Stomach smooth muscle (tissue), 2 donors: Measurements from ENCODE around the gene SVOPL.

Experiments used
- H3K27ac ChIP-seq: one replicate; pipeline ENCODE4 v1.7.0; 2013; ENCODE audit warnings: mild to moderate bottlenecking, low read length, inconsistent platforms
- H3K27me3 ChIP-seq, 2 donors: one replicate each; pipeline ENCODE4 v1.7.0; 2013; ENCODE audit warnings: low read length in 2 of 2; ENCODE audit not compliant: insufficient read depth in 2 of 2, control insufficient read depth in 1 of 2
- H3K36me3 ChIP-seq, 2 donors: one replicate each; pipeline ENCODE4 v1.7.0; 2013; ENCODE audit warnings: low read length in 2 of 2; ENCODE audit not compliant: control insufficient read depth in 2 of 2, insufficient read depth in 2 of 2
- H3K4me1 ChIP-seq: one replicate; pipeline ENCODE4 v1.7.0; 2013; ENCODE audit warnings: low read length; ENCODE audit not compliant: control insufficient read depth, insufficient read depth
- H3K4me3 ChIP-seq, 2 donors: one replicate each; pipeline ENCODE4 v1.7.0; 2013; ENCODE audit warnings: low read length in 2 of 2
- H3K9ac ChIP-seq, 2 donors: one replicate each; pipeline ENCODE4 v1.7.0; 2013; ENCODE audit warnings: low read length in 2 of 2, mild to moderate bottlenecking in 1 of 2
- H3K9me3 ChIP-seq, 2 donors: one replicate each; pipeline ENCODE4 v1.7.0; 2013; ENCODE audit warnings: low read length in 2 of 2; ENCODE audit not compliant: control insufficient read depth in 2 of 2
- donor health status: healthy.
- donor health status: Pancreatic carcinoma.

Gene SVOPL

DNA sequence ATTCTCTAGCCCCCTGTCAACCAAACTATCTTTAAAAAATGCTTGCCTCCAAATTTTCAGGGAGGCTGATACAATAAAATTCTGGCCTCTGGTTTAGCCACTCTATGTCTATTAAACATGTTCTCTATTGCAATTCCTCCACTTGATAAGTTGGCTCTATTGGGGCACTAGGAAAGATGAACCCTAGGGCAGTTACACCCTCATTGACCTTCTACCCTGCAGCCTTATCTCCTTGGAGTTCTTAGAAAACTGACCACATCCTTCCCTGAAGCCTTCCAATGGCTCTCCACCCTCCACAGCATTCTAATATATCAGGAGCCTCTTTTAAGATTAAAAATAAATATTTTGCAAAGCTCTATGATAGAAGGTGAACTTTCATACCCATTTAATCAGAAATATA is 30.6 kb downstream of the SVOPL start:
- Histone ChIP-seq H3K36me3 (no peaks in the 10 kb centered on the region), H3K9ac (no peak overlapping the region), H3K27ac (no peak overlapping the region), H3K4me1 (no peaks in the 10 kb centered on the region), H3K27me3 (peaks cover 0 to 7% of the 10 kb centered on the region in 2 donors), H3K4me3 (no peak overlapping the region), H3K9me3 (peaks cover 0 to 6% of the 10 kb centered on the region in 2 donors)

DNA sequence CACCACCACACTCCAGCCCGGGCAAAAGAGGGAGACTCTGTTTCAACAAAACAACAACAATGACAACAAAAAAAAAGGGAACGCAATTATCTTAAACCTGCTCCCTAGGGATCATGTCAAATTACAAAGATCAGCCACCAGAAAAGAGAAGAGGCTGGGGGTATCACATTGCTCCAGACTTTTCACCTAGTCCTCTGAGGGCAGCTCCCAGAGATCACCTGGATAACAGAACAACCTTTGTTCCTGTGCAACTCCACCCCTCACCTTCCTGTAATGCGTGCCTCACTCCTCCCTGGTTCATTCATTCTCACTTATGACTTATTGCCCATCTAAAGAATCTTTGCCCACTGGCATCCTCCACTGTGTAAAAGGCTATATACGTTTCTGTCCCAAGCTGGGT is 31.8 kb downstream of the SVOPL start:
- H3K27ac ChIP-seq = no peak overlapping the region
- H3K9ac ChIP-seq = no peak overlapping the region
- H3K4me1 ChIP-seq = peaks cover 2% of the 10 kb centered on the region
- no peaks in the 10 kb centered on the region for H3K36me3 ChIP-seq
- H3K27me3 ChIP-seq = peaks cover 2 to 11% of the 10 kb centered on the region in 2 donors
- H3K9me3 ChIP-seq = peaks cover 0 to 6% of the 10 kb centered on the region in 2 donors
- H3K4me3 ChIP-seq = no peak overlapping the region

- Histone ChIP-seq H3K27ac (no peak overlapping the region), H3K4me1 (peaks cover 6% of the 10 kb centered on the region), H3K36me3 (no peaks in the 10 kb centered on the region), H3K4me3 (no peak overlapping the region), H3K9ac (no peak overlapping the region), H3K9me3 (peaks cover 0 to 6% of the 10 kb centered on the region in 2 donors), H3K27me3 (peaks cover 5 to 11% of the 10 kb centered on the region in 2 donors)
Measured at GRCh38 chr7:138668946-138669345, 32.2 kb downstream of the SVOPL start.

DNA sequence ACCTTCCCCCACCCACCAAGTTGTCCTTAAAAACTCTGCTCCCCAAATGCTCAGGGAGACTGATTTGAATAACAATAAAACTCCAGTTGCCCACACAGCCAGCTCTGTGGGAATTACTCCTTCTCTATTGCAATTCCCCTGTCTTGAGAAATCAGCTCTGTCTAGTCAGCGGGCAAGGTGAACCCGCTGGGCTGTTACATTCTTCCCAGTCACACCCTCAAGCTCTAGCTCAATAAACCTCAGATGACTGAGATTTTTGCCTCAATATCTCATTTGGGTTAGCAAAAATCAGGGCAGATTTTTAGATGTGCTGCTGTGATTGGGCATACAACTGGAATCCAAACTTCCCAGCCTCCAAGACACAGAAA is 32.9 kb downstream of the SVOPL start:
- peaks cover 6% of the 10 kb centered on the region for H3K4me1 ChIP-seq
- peaks cover 0 to 6% of the 10 kb centered on the region in 2 donors for H3K9me3 ChIP-seq
- H3K27me3 ChIP-seq = peaks cover 5 to 11% of the 10 kb centered on the region in 2 donors
- H3K27ac ChIP-seq = no peak overlapping the region
- no peaks in the 10 kb centered on the region for H3K36me3 ChIP-seq
- no peak overlapping the region for H3K9ac ChIP-seq
- no peak overlapping the region for H3K4me3 ChIP-seq

- peaks cover 6% of the 10 kb centered on the region for H3K4me1 ChIP-seq
- no peak overlapping the region for H3K9ac ChIP-seq
- H3K27ac ChIP-seq = no peak overlapping the region
- H3K27me3 ChIP-seq = peaks cover 5 to 11% of the 10 kb centered on the region in 2 donors
- H3K4me3 ChIP-seq = no peak overlapping the region
- peaks cover 0 to 6% of the 10 kb centered on the region in 2 donors for H3K9me3 ChIP-seq
- H3K36me3 ChIP-seq = no peaks in the 10 kb centered on the region
Measured at GRCh38 chr7:138667535-138668228, 33.5 kb downstream of the SVOPL start.

- Histone ChIP-seq H3K36me3 (no peaks in the 10 kb centered on the region), H3K4me1 (peaks cover 6% of the 10 kb centered on the region), H3K9ac (no peak overlapping the region), H3K9me3 (peaks cover 0 to 6% of the 10 kb centered on the region in 2 donors), H3K27ac (no peak overlapping the region), H3K4me3 (no peak overlapping the region), H3K27me3 (peaks cover 5 to 12% of the 10 kb centered on the region in 2 donors)
Measured at GRCh38 chr7:138666385-138666784, 34.8 kb downstream of the SVOPL start.

GRCh38 chr7:138665669-138666140 is 35.5 kb downstream of the SVOPL start:
- Histone ChIP-seq H3K9me3 (peaks cover 0 to 6% of the 10 kb centered on the region in 2 donors), H3K36me3 (no peaks in the 10 kb centered on the region), H3K4me1 (peaks cover 6% of the 10 kb centered on the region), H3K4me3 (no peak overlapping the region), H3K27me3 (peaks cover 5 to 12% of the 10 kb centered on the region in 2 donors), H3K27ac (no peak overlapping the region), H3K9ac (no peak overlapping the region)

DNA sequence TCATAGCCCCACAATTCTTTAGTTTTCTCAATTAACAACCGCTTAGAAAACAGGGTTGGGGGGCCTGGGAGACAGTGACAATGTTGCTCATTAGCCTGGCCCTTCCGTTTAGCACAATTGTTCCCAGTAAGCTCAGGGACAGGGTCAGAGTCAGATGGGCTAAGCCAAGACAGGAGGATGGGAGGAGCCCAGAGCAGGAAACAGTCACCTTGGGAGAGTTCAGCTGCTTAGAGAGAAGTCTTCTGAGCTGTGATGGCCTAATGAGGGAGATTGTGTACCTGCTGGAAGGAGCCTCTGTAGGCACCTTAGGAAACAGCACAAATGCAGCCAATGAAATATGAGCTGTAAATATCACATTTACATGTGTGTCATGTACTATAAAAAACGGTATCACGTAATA is 35.9 kb downstream of the SVOPL start:
- H3K4me1 ChIP-seq = peaks cover 6% of the 10 kb centered on the region
- no peaks in the 10 kb centered on the region for H3K36me3 ChIP-seq
- peaks cover 5 to 12% of the 10 kb centered on the region in 2 donors for H3K27me3 ChIP-seq
- no peak overlapping the region for H3K9ac ChIP-seq
- peaks cover 0 to 6% of the 10 kb centered on the region in 2 donors for H3K9me3 ChIP-seq
- H3K4me3 ChIP-seq = no peak overlapping the region
- H3K27ac ChIP-seq = no peak overlapping the region

DNA sequence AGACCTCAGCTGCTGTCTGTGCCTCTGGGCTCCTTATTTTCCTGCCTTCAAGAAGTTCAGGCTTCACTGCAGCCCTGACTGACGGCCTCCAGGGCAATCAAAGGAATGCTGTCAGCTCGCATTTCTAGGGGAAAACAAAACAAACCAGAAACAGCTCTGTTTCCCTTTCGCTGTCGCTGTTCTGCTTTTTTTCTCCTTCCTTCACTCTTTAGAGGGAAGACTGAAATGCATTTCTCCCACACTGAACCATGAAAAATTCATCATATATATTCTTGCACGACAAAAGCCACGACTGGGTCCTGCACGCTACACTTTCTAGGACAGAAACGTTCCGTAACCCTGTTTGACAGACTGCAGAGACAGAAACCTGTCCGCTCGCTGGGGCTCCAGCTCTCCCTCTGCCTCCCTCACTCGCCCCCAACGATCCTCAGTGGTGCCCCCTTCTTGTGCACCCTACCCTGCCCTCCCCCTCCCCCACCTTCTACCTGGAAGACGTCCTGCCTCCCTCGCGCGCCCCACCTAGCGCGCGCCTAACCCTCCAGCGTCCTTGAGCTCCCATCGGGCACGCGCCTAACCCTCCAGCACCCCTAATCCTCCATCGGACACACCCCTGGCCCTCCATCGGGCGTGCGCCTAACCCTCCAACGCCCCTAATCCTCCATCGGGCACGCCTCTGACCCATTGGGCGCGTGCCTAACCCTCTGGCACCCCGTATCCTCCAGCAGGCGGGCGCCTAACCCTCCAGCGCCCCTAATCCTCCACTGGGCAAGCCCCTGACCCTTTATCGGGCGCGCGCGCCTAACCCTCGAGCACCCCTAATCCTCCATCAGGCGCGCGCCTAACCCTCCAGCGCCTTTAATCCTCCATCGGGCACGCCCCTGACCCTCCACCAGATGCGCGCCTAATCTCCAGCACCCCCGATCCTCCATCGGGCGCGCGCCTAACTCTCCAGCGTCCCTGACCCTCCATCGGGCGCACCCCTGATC is 37.1 kb downstream of the SVOPL start:
- H3K27ac ChIP-seq = no peak overlapping the region
- H3K9me3 ChIP-seq = peaks cover 0 to 4% of the 10 kb centered on the region in 2 donors
- H3K9ac ChIP-seq = no peak overlapping the region
- no peaks in the 10 kb centered on the region for H3K36me3 ChIP-seq
- H3K4me1 ChIP-seq = peaks cover 6% of the 10 kb centered on the region
- H3K4me3 ChIP-seq = peak overlapping the region; percentile 27 to 40
- peaks cover 5 to 9% of the 10 kb centered on the region in 2 donors for H3K27me3 ChIP-seq

DNA sequence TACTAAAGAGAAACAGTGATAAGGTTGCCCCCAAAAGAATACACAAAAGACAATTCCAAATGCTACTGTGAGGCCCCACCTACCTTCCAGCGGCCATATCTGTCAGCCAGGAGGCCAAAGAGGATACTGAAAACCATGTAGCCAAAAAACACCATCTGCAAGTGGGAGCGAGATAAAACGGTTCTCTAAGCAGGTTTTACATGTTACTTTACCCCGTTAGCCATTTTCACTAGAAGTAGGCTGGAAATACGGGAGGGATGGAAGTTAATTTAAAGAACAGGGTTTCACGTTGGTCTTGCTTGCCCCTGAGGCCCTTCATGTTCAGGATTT is 38.2 kb downstream of the SVOPL start:
- Histone ChIP-seq H3K27me3 (peaks cover 5 to 8% of the 10 kb centered on the region in 2 donors), H3K4me3 (no peak overlapping the region), H3K9ac (no peak overlapping the region), H3K36me3 (no peaks in the 10 kb centered on the region), H3K4me1 (peaks cover 6% of the 10 kb centered on the region), H3K27ac (no peak overlapping the region), H3K9me3 (peaks cover 0 to 2% of the 10 kb centered on the region in 2 donors)
